CD1c-positive myeloid dendritic cell (primary cell): ENCODE results near the gene NOX5.
A peak's percentile ranks its signal among the peaks of the same experiment; 100 is the strongest.

Experiments used
- DNase-seq: peaks from one replicate; pipeline ENCODE4 v3.0.0-alpha.2; 2016; ENCODE audit errors: extremely low spot score

NOX5 gene

DNA sequence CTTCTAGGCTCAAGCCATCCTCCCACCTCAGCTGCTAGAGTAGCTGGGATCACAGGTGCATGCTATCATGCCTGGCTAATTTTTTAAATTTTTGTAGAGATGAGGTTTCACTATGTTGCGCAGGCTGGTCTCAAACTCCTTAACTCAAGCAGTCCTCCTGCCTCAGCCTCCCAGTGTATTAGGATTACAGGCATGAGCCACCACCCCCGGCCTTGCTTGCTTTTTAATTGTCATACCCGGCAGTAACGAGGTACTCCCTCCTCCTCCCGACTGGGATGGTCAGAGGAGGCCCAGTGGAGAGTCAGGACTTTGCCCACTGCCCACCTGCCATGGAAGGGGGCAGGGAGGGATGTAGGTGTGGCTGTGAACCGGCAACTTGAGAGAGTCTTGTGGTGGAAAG, 4.5 kb downstream of the NOX5 start:
- DNase-seq: no peak

DNA sequence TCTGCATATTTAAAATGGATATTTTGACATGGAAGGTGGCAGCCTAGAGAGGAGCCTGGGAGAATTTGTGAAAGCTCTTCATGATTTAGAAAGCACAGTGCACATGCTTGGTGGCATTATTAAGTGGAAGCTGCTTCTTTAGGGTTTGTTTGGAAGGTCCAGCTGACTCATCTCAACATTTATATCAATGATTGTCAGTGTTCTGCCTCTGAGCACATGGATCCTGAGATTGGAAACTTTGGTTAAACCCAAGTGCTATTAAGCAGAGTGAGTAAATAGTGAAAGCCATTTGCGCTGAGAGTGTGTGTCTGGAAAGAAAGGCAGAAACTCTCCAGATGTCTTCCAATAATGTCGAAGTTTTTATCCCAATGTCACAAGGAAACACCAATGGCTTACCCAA, 7.4 kb downstream of the NOX5 start:
- DNase-seq: no peak

DNA sequence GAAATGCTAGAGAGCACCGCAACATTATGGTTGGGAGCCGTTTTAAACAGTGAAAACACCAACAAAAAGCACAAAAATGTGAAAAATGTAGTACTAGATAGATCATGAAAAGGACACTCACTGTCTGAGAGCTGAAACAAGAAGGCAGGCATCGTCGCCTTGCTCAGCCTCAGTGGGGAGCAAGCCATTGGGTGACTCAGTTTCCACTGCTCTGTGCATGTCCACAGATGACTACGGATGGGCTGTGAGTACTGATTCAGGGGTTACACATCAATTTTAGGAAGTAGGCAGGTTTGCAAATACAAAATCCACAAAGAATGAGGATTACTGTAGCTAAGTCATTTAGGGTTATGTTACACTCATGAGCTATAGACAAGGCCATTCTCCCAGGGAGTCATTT, 10.8 kb downstream of the NOX5 start:
- no peak for DNase-seq

GRCh38 chr15:69026355-69026754, 11.9 kb downstream of the NOX5 start:
- no peak for DNase-seq

DNA sequence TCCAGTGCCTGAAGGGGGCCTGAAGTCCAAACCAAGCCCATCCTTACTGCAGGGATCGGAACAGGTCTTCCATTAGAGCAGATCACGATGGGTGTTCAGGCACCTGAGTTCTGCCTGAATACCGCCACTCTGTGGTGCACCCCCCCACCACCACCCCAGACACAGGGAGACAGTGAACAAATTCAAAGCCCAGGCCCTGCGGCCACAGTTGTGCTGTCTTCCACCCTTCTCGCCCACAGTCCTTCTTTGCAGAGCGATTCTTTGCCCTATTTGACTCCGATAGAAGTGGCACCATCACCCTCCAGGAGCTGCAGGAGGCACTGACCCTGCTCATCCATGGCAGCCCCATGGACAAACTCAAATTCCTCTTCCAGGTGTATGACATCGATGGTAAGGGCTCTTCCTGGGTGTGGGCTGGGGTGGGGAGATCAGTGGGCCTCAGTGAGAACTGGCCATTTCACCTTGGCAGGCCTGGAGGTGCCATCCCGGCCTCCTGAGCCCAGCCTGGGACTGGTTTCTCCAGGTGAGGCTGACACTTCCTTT, 13.6 kb downstream of the NOX5 start:
- DNase-seq: no peak

- peak; percentile 40 for DNase-seq
Observed at GRCh38 chr15:69031013-69032001, 16.8 kb downstream of the NOX5 start.

DNA sequence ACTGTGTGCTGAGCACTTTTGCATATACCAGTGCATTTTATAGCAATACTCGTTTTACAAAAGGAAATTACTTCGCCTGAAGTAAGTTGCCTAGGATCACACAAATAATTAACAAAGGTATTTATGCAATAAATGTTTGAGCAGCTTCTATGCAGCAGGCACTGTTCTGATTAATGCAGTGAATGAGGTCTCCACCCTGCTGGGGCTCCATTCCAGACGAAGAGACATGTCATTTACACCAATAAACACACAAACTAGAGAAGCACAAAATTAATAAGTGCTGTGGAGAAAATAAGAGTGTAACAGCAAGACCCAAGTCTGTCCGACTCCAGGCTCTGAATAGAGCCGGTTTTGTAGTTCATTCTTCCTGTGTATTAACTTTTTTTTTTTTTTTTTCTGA, 17.5 kb downstream of the NOX5 start:
- DNase-seq: no peak

DNA sequence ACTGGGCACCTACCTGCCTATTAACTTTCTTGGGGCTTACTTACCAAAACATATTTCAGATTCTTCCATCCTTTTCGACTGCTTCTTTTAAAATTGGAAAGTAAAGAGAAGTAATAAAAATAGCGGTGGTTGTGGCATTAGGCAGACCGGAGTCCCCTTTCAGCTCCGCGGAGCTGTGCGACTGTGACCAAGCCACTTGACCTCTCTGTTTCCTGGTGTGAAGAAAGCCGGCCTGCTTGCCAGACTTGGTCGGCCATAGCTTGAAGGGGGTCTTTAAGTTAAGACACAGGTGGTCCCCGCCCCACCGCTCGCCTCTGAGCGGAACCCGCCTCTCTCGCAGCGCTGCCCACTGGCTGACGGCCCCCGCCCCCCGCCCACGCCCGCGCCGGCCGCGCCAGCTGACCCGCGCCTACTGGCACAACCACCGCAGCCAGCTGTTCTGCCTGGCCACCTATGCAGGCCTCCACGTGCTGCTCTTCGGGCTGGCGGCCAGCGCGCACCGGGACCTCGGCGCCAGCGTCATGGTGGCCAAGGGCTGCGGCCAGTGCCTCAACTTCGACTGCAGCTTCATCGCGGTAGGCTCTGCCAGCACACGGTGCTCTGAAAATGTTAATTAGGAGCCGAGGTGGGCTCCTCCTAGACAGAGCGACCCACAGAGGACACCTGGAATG, 18.3 kb downstream of the NOX5 start:
- no peak for DNase-seq

DNA sequence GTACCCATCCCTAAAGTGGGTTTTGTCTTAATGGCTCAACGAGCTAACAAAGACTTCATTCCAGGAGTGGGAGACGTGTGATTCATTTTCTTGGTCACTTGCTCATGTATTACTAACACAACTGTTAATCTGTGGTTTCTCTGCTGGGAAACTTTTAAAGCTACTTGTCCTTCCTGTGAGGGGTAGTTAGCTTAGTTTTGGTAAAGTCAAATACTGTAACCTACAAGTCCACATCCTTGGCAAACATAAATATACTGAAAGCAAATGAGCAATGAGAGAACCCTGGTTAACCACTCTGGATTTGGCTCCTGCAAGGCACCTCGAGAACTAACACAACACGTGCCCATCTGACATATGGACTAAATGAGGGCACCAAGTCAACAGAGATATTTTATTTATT, 19.9 kb downstream of the NOX5 start:
- no peak for DNase-seq

- DNase-seq: no peak
Observed at GRCh38 chr15:69035205-69035917, 20.9 kb downstream of the NOX5 start.

GRCh38 chr15:69035918-69036258, 21.4 kb downstream of the NOX5 start:
- no peak for DNase-seq

DNA sequence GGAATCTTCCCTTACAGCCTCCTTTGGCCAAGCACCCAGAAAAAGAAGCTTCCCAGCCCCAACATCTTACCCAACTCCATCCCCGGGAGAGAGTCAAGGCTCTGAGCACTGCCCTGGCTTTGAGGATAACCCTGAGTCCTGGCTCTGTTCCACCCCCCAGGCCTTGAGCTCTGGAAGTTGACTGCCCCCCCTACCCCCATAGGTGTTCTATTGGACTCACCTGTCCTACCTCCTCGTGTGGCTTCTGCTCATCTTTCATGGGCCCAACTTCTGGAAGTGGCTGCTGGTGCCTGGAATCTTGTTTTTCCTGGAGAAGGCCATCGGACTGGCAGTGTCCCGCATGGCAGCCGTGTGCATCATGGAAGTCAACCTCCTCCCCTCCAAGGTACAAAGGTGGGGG, 22.3 kb downstream of the NOX5 start:
- DNase-seq: no peak

- DNase-seq: no peak
Observed at GRCh38 chr15:69037482-69037881, 23.0 kb downstream of the NOX5 start.

DNA sequence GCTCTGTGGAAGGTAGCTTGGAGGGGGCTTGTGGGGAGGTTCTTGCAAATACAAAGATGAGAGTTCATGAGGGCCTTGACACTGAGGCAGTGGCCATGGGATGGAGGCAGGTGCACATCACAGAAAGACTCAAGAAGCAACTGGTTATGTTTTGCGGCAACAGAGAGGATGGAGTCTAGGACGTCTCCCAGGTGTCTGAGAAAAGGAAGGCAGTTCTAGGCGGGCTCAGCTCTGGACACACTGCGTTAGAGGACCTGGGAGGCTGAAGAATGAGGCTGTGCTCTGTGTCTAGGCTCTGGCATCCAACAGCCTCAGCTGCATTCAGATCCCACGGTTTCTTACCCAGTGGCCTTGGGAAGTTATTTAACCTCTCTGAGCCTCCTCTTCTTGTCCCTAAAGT, 23.5 kb downstream of the NOX5 start:
- DNase-seq: no peak

DNA sequence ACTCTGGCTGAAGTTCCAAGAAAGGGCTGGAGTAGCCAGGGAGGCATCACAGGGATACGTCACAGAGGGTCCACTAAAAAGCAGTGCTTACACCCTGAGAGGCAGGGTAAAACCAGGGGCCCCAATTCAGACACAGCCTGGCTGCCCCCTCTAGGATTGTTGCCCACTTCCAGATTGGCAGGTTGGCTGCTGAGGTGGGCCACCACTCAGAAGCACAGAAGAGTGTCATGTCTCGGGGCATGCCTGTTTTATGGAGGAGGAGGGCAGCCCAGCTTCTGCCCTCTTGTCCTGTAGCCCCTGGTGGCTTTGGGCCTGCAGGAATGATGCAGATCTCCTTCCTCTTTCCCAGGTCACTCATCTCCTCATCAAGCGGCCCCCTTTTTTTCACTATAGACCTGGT, 24.0 kb downstream of the NOX5 start:
- DNase-seq: no peak

GRCh38 chr15:69039516-69040225, 25.2 kb downstream of the NOX5 start:
- no peak for DNase-seq

- DNase-seq: no peak
Observed at GRCh38 chr15:69042531-69042930, 28.0 kb downstream of the NOX5 start.

- no peak for DNase-seq
Observed at GRCh38 chr15:69045802-69046201, 31.3 kb downstream of the NOX5 start.

DNA sequence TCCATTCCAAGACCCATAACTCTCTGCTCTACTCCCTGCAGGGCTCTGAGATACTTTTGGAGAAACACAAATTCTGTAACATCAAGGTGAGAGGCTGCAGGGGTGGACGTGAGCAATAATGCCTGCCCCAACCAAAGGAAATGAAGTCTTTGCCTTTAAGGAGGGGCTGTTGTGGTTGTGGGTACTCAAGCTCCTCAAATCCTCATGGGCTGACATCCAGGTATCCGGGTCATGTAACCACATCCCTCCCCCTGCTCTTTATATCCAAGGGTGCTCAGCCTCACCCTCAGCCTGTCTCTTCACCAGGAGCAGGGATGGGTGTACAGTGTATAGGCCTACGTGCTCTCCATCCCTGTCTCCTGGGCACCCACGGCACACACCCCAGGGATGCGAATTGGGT, 32.3 kb downstream of the NOX5 start:
- DNase-seq: no peak

DNA sequence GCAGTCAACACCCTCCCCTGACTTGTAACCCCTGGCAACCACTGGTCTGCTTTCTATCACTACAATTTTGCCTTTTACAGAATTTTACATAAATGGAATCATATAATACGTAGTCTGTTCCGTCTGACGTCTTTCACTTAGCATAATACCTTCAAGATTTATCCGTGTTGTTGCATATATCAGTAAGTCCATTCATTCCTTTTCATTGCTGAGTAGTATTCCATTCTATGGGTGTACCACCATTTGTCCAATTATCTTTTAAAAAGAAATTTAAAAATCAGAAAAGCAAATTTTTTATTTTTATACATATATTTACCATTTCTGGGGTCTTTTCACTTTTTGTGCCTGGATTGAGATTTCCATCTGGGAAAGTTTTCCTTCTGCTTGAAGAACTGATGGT, 35.5 kb downstream of the NOX5 start:
- DNase-seq: no peak

DNA sequence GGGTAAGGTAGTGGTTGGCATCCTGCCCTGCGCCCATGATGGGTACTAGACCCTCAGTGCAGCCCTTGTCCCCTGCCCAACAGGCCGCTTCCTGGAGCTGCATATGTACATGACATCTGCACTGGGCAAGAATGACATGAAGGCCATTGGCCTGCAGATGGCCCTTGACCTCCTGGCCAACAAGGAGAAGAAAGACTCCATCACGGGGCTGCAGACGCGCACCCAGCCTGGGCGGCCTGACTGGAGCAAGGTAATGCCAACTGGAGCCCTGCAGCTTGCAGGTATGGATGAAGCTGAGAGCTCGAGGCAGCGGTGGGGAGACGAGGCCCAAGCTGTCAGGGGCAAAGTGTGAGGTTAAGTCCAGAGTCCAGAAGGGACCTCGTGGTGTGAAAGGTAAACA, 40.8 kb downstream of the NOX5 start:
- DNase-seq: no peak

GRCh38 chr15:69056365-69056764, 41.9 kb downstream of the NOX5 start:
- no peak for DNase-seq
